ENCODE data around the gene ZDHHC8. TPM values are rescaled to one million over a fixed set of nuclear protein-coding genes. Genes with fewer than 3 reads are reported as not detected.

The ZDHHC8 gene
- total RNA-seq, 2 donors from 2014 or later: 20.0 to 21.4 TPM

DNA sequence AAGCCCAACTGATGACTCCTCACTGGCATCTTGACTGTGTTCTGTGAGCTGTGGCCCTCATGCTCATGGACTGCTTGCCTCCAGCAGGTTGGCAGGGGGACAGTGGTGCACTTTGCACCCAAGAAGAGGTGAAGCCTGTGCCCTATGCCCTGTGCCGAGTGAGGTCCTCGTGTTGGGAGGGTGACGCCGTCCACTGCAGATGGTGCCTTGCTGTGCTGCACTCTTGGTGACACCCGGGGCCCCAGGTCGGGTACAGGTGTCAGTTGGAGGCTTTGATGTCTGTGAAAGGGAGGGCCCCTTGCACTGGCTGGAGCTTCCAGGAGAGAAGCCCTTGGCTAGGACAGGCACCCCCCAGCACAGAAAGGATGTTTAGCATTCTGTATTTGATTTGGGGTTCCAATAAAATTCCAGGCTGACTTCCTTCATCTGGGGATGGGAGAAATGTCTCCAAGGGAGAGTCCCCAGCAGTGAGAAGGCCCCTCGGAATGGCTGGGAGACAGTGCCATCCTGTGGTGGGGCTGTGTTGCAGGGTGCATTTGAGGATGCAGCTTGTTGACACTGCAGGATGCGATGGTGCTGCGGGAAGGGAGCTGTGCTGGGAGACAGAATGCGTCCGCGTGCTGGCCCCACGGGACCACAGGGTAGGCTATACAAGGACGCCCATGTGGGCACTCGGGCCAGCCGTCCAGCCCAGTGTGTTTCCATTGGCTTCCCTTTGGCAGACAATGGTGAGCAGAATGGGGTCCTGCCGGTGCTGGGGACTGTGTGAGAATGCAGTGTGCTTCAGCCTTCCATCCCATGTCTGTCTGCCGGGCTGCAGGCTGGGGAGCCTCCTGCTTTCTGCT, 2.5 kb upstream of the ZDHHC8 start:
- DNase-seq: peak; percentile 37 to 55 (median 39)
- no peaks in the 10 kb centered on the region for H3K9me3 ChIP-seq
- peaks cover 31% of the 10 kb centered on the region for H3K4me1 ChIP-seq
- no peak for TF ChIP-seq POLR2A (IDR thresholded peaks at IDR 0.05)
- TF ChIP-seq, protein P1, sequence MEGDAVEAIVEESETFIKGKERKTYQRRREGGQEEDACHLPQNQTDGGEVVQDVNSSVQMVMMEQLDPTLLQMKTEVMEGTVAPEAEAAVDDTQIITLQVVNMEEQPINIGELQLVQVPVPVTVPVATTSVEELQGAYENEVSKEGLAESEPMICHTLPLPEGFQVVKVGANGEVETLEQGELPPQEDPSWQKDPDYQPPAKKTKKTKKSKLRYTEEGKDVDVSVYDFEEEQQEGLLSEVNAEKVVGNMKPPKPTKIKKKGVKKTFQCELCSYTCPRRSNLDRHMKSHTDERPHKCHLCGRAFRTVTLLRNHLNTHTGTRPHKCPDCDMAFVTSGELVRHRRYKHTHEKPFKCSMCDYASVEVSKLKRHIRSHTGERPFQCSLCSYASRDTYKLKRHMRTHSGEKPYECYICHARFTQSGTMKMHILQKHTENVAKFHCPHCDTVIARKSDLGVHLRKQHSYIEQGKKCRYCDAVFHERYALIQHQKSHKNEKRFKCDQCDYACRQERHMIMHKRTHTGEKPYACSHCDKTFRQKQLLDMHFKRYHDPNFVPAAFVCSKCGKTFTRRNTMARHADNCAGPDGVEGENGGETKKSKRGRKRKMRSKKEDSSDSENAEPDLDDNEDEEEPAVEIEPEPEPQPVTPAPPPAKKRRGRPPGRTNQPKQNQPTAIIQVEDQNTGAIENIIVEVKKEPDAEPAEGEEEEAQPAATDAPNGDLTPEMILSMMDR (IDR thresholded peaks at IDR 0.05): peak in 5 of 7 experiments; percentile 10 to 54 (median 40)
- H3K27me3 ChIP-seq: no peaks in the 10 kb centered on the region
- ATAC-seq: no peak
- H3K36me3 ChIP-seq (replicated peaks in 1 of 2; ENCODE audit: insufficient read depth in 1 of 2, low read depth in 2 of 2): no peaks in the 10 kb centered on the region
- intact Hi-C loops (cut with DNase I): no loop called here
- 26 to 31% methylated on average over 8 to 18 of the region's 18 CpGs for WGBS, 2 donors
- H3K4me3 ChIP-seq: no peak overlapping the region
- no peak overlapping the region for H3K27ac ChIP-seq

DNA sequence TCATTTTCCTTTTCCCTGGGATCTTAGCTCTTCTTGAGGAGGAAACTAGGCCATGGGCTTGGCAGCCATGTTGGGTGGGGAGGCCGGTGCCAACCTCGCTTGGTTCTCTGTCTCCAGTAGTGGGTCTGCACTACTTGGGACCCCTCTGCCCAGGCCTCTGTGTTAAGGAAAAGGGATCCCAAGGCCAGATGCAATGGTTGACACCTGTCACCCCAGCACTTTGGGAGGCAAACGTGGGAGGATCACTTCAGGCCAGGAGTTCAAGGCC, 1.9 kb upstream of the ZDHHC8 start:
- Histone ChIP-seq H3K9me3 (no peaks in the 10 kb centered on the region), H3K4me3 (no peak overlapping the region), H3K27me3 (no peaks in the 10 kb centered on the region), H3K4me1 (peaks cover 37% of the 10 kb centered on the region), H3K27ac (no peak overlapping the region), H3K36me3 (replicated peaks in 1 of 2; ENCODE audit: insufficient read depth in 1 of 2, low read depth in 2 of 2) (no peaks in the 10 kb centered on the region)
- intact Hi-C loops (cut with DNase I): no loop called here
- 65 to 72% methylated on average over 3 of the region's 3 CpGs for WGBS, 2 donors
- DNase-seq (no peak), ATAC-seq (no peak)
- no peak for TF ChIP-seq POLR2A (IDR thresholded peaks at IDR 0.05)
- TF ChIP-seq, protein P1 (IDR thresholded peaks at IDR 0.05): no peak

DNA sequence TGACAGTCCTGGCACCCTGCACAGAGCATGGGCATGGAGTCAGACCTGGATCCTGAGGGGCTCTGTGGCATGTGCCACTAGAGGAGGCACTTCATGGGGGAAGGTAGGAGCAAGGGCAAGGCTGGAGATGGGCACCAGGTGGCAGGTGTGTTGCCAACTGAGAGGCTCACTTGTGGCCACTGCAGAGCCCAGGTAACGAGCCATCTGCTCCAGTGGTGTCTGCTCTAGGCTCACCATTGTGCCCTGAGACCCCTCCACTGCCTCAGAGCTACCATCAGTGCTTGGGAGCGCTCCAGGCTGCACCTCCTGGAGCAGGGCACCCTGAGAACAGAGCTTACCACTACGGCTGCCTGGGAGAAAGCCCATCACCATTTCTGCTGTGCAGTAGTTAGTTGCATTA, 1.3 kb upstream of the ZDHHC8 start:
- WGBS, 2 donors: 77% methylated on average over 3 of the region's 3 CpGs; no CpG with 5 or more reads in 1 of the 2 donors
- peak overlapping the region in 3 of 4 donors; percentile 81 to 94 (median 94) for H3K27ac ChIP-seq
- no peak overlapping the region for H3K4me3 ChIP-seq
- H3K27me3 ChIP-seq: no peaks in the 10 kb centered on the region
- TF ChIP-seq POLR2A (IDR thresholded peaks at IDR 0.05): no peak
- TF ChIP-seq, protein P1 (IDR thresholded peaks at IDR 0.05): no peak
- ATAC-seq (no peak), DNase-seq (peak in 3 of 4 donors; percentile 25 to 39 (median 37))
- intact Hi-C loops (cut with DNase I): no loop called here
- no peaks in the 10 kb centered on the region for H3K9me3 ChIP-seq
- peaks cover 43% of the 10 kb centered on the region for H3K4me1 ChIP-seq
- H3K36me3 ChIP-seq (replicated peaks in 1 of 2; ENCODE audit: insufficient read depth in 1 of 2, low read depth in 2 of 2): no peaks in the 10 kb centered on the region

DNA sequence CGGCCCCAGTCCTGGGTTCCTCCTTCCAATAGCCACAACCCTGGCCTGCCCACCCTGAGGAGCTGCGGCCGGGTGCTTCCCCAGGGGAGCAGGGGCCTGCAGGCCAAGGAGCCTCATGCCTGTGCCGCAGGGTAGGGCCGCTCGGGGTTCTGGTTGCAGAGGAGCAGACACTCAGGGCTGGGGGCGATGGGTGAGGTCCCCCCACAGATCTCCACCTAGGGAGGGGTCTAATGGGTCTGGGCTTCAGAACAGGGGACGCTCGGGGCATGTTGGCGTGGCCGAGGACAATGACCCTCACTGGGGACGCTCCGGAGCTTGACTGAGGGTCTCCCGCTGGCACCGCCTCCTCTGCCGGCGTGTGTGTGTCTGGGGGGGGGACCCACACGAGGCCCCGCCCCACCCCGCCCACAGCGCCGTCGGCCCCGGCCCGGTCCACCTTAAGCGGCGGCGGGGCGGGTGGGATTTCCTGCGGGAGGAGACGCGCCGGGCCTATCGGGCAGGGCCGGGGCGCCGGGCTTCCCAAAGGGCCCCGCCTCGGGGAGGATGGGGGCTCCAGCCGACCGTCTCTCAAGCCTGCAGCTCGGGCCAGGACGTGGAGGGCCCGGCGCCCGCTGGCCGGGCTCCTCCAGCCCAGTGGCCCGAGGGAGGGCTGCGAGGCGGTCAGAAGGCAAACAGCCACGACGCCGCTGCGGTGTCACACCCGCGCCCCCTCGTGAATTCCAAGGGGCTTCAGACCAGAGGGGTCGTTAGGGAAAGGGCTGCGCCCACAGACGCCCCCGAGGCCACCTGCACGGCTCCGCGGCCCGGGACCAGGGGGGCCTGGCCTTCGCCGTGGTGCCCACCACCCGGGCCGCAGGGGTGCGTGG, 640 bp upstream of the ZDHHC8 start:
- TF ChIP-seq POLR2A (IDR thresholded peaks at IDR 0.05): peak in 2 of 3 donors; percentile 46 to 49
- TF ChIP-seq, protein P1 (IDR thresholded peaks at IDR 0.05): no peak
- Histone ChIP-seq H3K27ac (peak overlapping the region; percentile 81 to 94 (median 88)), H3K4me3 (peak overlapping the region; percentile 70 to 72), H3K27me3 (no peaks in the 10 kb centered on the region), H3K4me1 (peaks cover 44% of the 10 kb centered on the region), H3K36me3 (replicated peaks in 1 of 2; ENCODE audit: insufficient read depth in 1 of 2, low read depth in 2 of 2) (no peaks in the 10 kb centered on the region), H3K9me3 (no peaks in the 10 kb centered on the region)
- peak; percentile 83 to 88 (median 87) for DNase-seq
- 6 to 31% methylated on average over 4 to 55 of the region's 70 CpGs for WGBS, 2 donors
- peak; percentile 86 for ATAC-seq
- intact Hi-C loops (cut with DNase I): no loop called here
